Astrocyte of the spinal cord (primary cell): Measurements from ENCODE around the gene NMT1.
A peak's percentile ranks its signal among the peaks of the same experiment; 100 is the strongest.

Source experiments
- DNase-seq: peaks from one replicate; pipeline ENCODE4 v3.0.0; 2011; ENCODE audit warnings: low read depth, low spot score
- H3K4me3 ChIP-seq: 2 replicates; pipeline ENCODE4 v1.5.1; 2011; ENCODE audit warnings: low read depth, mild to moderate bottlenecking, low read length, moderate library complexity
- CTCF ChIP-seq: IDR thresholded peaks from 2 replicates; pipeline ENCODE4 v1.5.1; 2012; ENCODE audit warnings: low read depth, mild to moderate bottlenecking, low read length, inconsistent platforms
- in situ Hi-C: cut with HindIII; loops from 2 replicates; pipeline ENCODE4 v1.10.0; 2017; ENCODE audit warnings: low sequenced_read_pairs

The NMT1 gene

GRCh38 chr17:45129940-45130680, 69.0 kb downstream of the NMT1 start:
- no peak for TF ChIP-seq CTCF
- H3K4me3 ChIP-seq: no peak overlapping the region
- in situ Hi-C loops: no loop called here
- DNase-seq: no peak

DNA sequence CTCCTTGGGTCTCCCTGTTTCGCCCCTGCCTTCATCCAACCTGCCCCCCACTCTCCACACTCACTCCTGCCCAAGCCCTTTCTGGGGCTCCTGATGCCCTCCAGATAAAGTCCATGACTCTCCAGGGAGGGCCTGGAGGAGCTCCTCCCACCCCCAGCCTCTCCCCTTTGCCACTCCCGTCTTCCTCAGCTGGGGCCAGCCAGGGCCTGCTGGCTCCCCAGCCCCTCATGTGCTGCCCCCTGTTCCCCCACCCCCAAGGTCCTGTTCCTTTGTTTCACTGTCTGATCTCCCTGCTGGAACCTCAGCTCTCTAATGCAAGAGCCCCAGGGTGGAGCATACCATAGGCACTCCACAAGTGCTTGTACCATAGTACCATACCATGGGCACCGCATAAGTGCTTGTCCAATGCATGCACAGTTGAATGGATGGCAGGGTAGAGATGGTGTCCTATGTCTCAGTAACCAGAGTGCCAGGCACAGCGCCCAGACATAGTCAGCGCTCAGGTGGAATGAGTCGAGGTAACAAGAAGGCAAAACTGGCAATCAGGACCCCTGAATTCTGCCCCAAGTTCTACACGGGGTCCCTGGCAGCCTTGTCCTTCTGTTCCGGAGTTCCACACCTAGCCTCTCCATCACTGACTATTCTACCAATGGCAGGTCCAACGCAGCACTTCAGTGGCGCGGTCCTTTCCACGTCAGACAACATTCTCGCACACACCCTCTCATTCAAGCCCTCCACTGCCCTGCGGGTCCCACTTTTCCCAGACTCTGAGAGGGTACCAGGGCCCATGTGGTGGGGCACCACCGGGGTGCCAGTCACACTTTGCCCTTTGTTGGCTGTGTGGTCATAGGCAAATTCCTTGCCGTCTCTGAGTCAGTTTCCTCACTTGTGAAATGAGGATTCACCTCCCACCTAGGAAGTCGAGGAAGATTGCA, 69.8 kb downstream of the NMT1 start:
- in situ Hi-C loops: no loop called here
- DNase-seq: no peak
- TF ChIP-seq CTCF: no peak
- peak overlapping the region; percentile 87 for H3K4me3 ChIP-seq

GRCh38 chr17:45131616-45132319, 70.7 kb downstream of the NMT1 start:
- DNase-seq: no peak
- TF ChIP-seq CTCF: peak; percentile 85
- peak overlapping the region; percentile 87 for H3K4me3 ChIP-seq
- in situ Hi-C loops: no loop called here

DNA sequence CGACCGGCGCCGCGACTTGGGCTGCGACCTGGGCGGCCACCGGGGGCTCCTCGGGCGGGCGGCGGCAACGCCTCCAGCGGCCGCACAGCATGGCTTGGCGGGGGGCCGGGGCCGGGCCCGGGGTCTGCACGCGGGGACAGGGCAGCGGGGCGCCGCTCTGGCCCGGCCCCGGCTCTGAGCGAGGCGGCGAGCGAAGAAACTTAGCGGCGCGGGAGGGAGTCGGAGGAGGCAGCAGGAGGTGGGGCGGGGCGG, 71.1 kb downstream of the NMT1 start, which contains the start of gene PLCD3:
TSS of gene PLCD3 (minus strand) at position 196 of the 252 bp plus-strand sequence. CDS start at position 91, 105 bp downstream.
- no peak for DNase-seq
- no peak for TF ChIP-seq CTCF
- in situ Hi-C loops: no loop called here
- H3K4me3 ChIP-seq: peak within 1 kb of the TSS; percentile 87

GRCh38 chr17:45132572-45133463, 71.7 kb downstream of the NMT1 start:
- in situ Hi-C loops: no loop called here
- TF ChIP-seq CTCF: peak; percentile 89
- peak; percentile 74 for DNase-seq
- H3K4me3 ChIP-seq: peak overlapping the region; percentile 87
